SU-DHL-6 (cell line): Measurements from ENCODE around the gene TMEM38B.
"Not testable (repeated sequence)": the region's sequence is repeated elsewhere in the genome, so short reads cannot be mapped to it uniquely, and the experiment has no call there.

Experiments
- CTCF ChIP-seq: fragments of 200-600 bp; sonication (generic); IDR thresholded peaks from one replicate; pipeline ENCODE4 v1.5.1; 2017; ENCODE audit warnings: antibody characterized with exemption, mild to moderate bottlenecking, low read length, moderate library complexity; ENCODE audit not compliant: insufficient read depth, poor library complexity, severe bottlenecking
- EZH2phosphoT487 ChIP-seq: fragments of 200-600 bp; sonication (generic), shearing (Covaris generic); conservative IDR thresholded peaks from 2 replicates; pipeline ENCODE4 v1.6.1; 2018; ENCODE audit warnings: mild to moderate bottlenecking, antibody characterized with exemption, low read length, moderate library complexity, mixed read lengths

GRCh38 chr9:105783495-105783872 lies 89.1 kb downstream of the TMEM38B start:
- not testable (repeated sequence) for TF ChIP-seq CTCF, EZH2phosphoT487
